Chondrocyte (in vitro differentiated cells): ENCODE data around the gene MRAS. TPM values are rescaled to one million over a fixed set of nuclear protein-coding genes. Genes with fewer than 3 reads are reported as not detected.

Experiments
- DNase-seq: peaks from one replicate; pipeline ENCODE4 v3.0.0; 2021; ENCODE audit warnings: mixed read lengths, low spot score
- H3K27ac Mint-ChIP-seq: one replicate; pipeline ENCODE4 v1.8.0; 2021; ENCODE audit warnings: mild to moderate bottlenecking, moderate library complexity, mixed read lengths; ENCODE audit not compliant: unreplicated experiment
- H3K27me3 Mint-ChIP-seq: 2 replicates; pipeline ENCODE4 v1.8.0; 2021; ENCODE audit warnings: low read depth, mixed read lengths
- H3K36me3 Mint-ChIP-seq: 2 replicates; pipeline ENCODE4 v1.8.0; 2021; ENCODE audit warnings: low read depth, mixed read lengths
- H3K4me1 Mint-ChIP-seq: 2 replicates; pipeline ENCODE4 v1.8.0; 2021; ENCODE audit warnings: low read depth, mild to moderate bottlenecking, mixed read lengths
- H3K4me3 Mint-ChIP-seq: one replicate; pipeline ENCODE4 v1.8.0; 2021; ENCODE audit warnings: mild to moderate bottlenecking, moderate library complexity, mixed read lengths; ENCODE audit not compliant: unreplicated experiment
- H3K9me3 Mint-ChIP-seq: 2 replicates; pipeline ENCODE4 v1.8.0; 2021; ENCODE audit warnings: low read depth, mixed read lengths
- CTCF ChIP-seq: fragments of 200-600 bp; sonication (generic); IDR thresholded peaks from 2 replicates; pipeline ENCODE4 v1.5.0; 2021; ENCODE audit warnings: antibody characterized with exemption, mild to moderate bottlenecking, moderate library complexity
- total RNA-seq: library from RNA; stranded (reverse); gene quantifications from 3 replicates; pipeline ENCODE4 v1.2.1, GENCODE V29; 2021

The MRAS gene
- total RNA-seq, 1 donor from 2014 or later, result 68.4 TPM

- no peak overlapping the region for H3K27ac Mint-ChIP-seq
- peaks cover 37% of the 10 kb centered on the region for H3K36me3 Mint-ChIP-seq
- no peaks in the 10 kb centered on the region for H3K9me3 Mint-ChIP-seq
- no peak for TF ChIP-seq CTCF
- no peak for DNase-seq
- no peaks in the 10 kb centered on the region for H3K4me1 Mint-ChIP-seq
- H3K4me3 Mint-ChIP-seq, result no peak overlapping the region
- no peaks in the 10 kb centered on the region for H3K27me3 Mint-ChIP-seq
Observed at GRCh38 chr3:138405001-138405400, 56.6 kb downstream of the MRAS start.

GRCh38 chr3:138405486-138405885 is 57.1 kb downstream of the MRAS start:
- Mint-ChIP-seq H3K27me3 (no peaks in the 10 kb centered on the region), H3K27ac (no peak overlapping the region), H3K4me3 (no peak overlapping the region), H3K36me3 (peaks cover 37% of the 10 kb centered on the region), H3K9me3 (no peaks in the 10 kb centered on the region), H3K4me1 (no peaks in the 10 kb centered on the region)
- no peak for DNase-seq
- TF ChIP-seq CTCF, result no peak

GRCh38 chr3:138406606-138407005 is 58.2 kb downstream of the MRAS start:
- H3K9me3 Mint-ChIP-seq, result no peaks in the 10 kb centered on the region
- TF ChIP-seq CTCF, result no peak
- no peaks in the 10 kb centered on the region for H3K27me3 Mint-ChIP-seq
- DNase-seq, result no peak
- H3K4me1 Mint-ChIP-seq, result no peaks in the 10 kb centered on the region
- H3K36me3 Mint-ChIP-seq, result peaks cover 31% of the 10 kb centered on the region
- H3K27ac Mint-ChIP-seq, result no peak overlapping the region
- no peak overlapping the region for H3K4me3 Mint-ChIP-seq

GRCh38 chr3:138407236-138407907 is 59.0 kb downstream of the MRAS start:
- no peak overlapping the region for H3K4me3 Mint-ChIP-seq
- H3K27ac Mint-ChIP-seq, result no peak overlapping the region
- H3K36me3 Mint-ChIP-seq, result peaks cover 31% of the 10 kb centered on the region
- H3K27me3 Mint-ChIP-seq, result no peaks in the 10 kb centered on the region
- H3K4me1 Mint-ChIP-seq, result no peaks in the 10 kb centered on the region
- no peak for DNase-seq
- H3K9me3 Mint-ChIP-seq, result no peaks in the 10 kb centered on the region
- TF ChIP-seq CTCF, result no peak

GRCh38 chr3:138408751-138409570 is 60.6 kb downstream of the MRAS start:
- H3K27ac Mint-ChIP-seq, result no peak overlapping the region
- no peak overlapping the region for H3K4me3 Mint-ChIP-seq

More at GRCh38 chr3:138408751-138409570, 60.6 kb downstream of the MRAS start:
- peaks cover 20% of the 10 kb centered on the region for H3K36me3 Mint-ChIP-seq
- no peaks in the 10 kb centered on the region for H3K9me3 Mint-ChIP-seq
- peaks cover 5% of the 10 kb centered on the region for H3K4me1 Mint-ChIP-seq
- H3K27me3 Mint-ChIP-seq, result no peaks in the 10 kb centered on the region
- no peak for TF ChIP-seq CTCF
- no peak for DNase-seq
